DMS53 treated with DMSO at 0.1 percent for 48 hours (cell line): ENCODE measurements around the gene EYA4.

Experiments used
- DNase-seq: peaks from one replicate; lab custom pipeline; 2025; ENCODE audit not compliant: unreplicated experiment; lab: John Stamatoyannopoulos, UW

Gene EYA4

DNA sequence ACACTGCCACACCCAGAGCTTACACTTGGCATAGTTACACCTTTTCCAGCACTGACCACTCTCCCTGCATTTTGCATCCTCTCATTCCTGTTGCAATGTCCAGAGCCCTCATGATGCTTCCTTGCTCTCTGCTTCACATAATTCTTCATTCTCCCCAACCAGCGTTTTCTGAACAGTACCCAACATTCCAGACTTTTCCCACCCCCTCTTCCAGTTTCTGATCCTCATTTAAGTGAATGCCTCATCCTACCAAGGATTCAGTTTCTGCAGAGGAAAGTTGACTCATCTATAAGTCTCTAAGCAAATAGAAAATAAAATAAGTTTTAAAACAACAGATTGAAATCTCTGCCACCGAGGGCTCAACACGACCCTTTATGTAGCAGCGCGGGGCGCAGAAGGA, 326.5 kb downstream of the EYA4 start:
- no peak for DNase-seq

DNA sequence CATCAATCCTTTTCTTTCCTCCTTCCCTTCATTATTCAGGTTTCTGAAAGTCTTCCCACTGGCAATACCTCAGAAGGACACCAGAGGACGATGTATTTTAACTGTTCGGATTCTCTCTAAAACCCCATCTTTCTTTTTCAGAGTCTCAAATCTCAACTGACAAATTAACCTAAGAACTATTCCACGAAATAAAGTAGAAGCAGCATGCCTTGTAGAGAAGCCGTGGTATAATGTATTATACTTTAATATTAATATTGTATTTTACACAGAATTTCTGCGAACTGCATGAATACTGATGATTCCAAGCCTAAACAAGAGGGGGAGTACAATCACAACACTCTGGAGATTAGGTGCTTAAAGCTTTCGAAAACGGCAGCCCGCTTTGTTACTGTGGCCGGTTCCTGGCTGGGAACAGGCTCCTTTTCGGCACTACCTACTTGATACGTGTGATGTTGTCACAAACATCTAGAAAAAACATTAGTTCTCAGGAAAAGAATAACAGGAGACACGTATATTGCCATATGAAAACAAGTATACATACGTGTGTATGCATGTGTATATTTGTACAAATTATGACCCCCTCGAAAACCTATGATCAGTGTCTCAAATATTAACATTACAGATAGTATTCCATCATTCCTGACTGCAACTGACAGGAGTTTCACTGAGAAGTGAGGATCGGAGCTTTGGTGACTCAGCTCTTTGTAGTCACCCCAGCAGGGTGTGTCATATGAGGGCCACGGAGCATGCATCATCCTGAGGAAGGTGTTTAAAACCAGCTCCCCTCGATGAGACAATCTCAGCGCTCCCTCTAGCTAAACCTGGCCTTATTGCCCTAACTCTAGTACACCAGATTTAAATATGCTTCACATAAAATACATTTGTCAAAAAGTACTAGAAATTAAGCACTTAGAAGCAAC, 328.1 kb downstream of the EYA4 start:
- peak; percentile 74 for DNase-seq

DNA sequence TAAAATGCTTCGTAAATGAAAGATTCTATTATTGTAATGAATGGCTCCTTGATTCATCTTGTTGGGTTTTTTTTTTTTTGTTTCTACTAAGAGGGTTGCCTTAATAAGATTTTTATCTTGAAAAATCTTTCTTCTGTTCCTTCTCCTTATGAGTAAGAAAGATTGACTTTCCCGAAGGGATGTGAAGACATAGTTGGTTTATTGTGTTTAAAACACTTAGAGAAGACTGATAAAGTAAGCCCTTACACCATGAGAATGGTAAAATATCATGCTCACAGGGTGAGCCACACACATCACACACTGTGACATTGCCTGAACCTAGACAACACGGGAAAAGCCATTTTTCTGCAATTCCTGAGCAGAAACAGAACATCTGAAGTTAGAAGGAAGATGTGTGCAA, 330.5 kb downstream of the EYA4 start:
- DNase-seq, result no peak

DNA sequence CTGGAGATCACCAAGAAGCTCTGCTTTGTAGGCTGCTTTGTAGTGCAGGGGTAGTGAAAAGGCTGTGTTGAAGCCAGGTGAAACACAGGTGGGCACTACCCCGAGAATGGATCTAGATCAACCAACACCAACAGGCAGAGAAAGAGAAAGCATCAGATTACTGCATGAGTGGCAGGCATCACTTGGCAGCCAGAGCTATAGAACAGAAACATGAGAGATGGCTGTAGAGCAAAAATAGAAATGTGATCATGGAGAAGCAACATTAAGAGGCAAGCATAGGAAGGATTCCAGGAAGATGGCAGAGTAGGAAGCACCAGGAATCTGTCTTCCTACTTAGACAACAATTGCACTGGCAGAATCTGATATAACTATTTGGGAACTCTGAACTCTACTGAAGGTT, 336.7 kb downstream of the EYA4 start:
- DNase-seq, result no peak
